NCI-H2196 treated with DMSO at 0.1 percent for 48 hours (cell line): ENCODE results near the gene TASP1.

Experiments used
- DNase-seq: peaks from one replicate; lab custom pipeline; 2025; ENCODE audit not compliant: unreplicated experiment; lab: John Stamatoyannopoulos, UW

Gene TASP1

GRCh38 chr20:13447385-13448180, 191.1 kb downstream of the TASP1 start:
- DNase-seq: no peak

- no peak for DNase-seq
Observed at GRCh38 chr20:13443690-13444089, 195.0 kb downstream of the TASP1 start.

GRCh38 chr20:13442986-13443385, 195.7 kb downstream of the TASP1 start:
- no peak for DNase-seq

- DNase-seq: no peak
Observed at GRCh38 chr20:13441388-13441787, 197.3 kb downstream of the TASP1 start.

DNA sequence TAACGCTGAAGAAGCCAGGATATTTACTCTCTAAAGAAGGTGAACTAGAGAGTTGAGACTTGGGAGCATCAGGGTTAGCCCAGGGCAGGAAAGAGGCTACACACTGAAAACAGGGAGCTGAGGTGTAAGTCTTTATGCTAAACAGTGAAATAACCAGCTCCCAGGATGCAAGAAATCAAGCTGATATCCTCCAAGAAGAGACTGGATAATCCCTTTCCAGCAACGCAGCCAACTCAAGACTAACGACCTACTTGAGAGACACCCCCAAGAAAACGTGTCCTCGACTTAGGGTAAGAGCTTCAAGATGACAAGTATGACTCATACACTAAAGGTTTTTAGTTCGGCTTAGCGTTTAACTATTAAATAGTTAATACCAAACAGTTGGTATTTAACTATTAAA, 202.2 kb downstream of the TASP1 start:
- DNase-seq: no peak

GRCh38 chr20:13432126-13432525, 206.6 kb downstream of the TASP1 start:
- no peak for DNase-seq

- no peak for DNase-seq
Observed at GRCh38 chr20:13430346-13431002, 208.3 kb downstream of the TASP1 start.

DNA sequence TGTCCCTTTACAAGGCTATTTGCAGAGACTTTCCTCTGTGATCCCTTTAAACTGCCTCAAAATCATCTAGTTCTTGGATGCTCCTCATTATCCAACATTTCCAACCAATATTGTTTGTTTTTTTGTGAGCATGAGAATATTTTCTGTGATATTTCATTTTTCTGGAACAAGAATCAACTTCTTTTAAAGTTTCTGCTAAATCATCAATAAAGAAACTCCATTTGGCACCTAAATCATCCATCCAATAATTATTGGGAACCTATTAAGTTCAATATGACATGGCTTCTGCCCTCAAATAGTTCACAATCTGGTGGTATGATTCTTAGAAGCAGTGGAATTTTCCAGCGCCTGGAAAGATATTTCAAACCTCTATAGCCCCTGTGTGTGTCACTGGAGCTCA, 210.0 kb downstream of the TASP1 start:
- DNase-seq: no peak

- DNase-seq: no peak
Observed at GRCh38 chr20:13426870-13427269, 211.9 kb downstream of the TASP1 start.

DNA sequence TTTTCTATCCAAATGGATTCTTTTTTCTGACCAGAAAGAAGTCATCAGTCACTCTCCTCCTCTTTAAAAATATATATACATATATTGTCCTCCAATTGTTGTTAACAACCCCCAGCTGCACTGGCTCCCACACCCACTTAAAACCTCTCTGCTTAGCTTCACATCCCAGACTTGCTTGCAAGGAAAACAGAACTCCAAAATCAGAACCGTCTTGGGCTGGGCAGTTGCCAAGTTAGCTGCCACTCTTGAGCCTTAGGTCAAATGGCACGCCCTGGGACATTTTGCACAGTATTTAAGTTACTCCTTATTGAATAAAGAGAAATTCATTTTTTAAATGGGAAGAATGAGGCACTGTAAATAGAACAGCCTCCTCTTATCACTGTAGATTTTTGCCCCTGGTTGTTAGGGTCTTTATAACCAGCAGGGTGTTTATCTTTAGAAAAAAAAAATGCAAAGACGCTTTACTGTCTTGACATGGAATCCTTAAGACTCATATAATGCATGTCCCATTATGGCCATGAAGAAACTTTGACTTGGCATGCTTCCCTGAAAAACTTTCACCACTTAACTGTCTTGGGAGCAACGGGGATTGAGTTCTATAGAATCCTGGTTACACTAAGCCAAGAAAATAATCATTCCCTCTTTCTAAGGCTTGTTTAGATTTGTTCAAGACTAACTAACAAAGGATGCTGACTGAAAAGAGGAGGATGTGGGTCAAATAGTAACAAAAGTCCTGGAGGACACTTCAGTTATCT, 213.2 kb downstream of the TASP1 start:
- DNase-seq: no peak

DNA sequence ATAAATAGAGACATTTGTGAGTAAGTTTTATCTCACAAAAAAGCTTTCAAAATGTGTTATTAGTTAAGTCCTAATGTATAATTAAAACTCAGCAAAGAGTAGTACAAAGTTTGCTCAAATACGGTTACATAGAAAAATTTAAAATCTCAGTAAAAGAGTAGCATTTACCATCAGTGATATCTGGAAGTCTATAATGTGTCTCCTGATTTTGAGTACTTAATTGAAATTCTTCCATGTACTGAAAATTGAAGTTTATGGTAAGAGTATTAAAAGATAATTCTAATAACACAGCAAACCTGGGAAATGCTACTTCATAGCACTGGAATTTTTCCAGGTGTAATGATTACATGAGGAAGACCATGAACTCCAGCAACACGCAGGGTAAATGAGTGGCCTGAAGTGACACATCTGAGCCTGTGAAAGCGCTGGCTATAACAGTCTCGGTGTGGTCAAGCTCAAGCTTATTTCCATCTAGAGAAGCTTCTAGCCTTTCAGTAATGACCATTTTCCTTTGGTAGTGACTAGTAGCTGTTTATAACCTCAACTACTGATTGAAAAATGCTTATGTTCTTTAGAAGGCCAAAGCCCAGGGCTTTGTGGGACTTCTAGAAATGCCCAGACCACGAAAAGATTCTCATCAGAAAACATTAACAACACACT, 214.4 kb downstream of the TASP1 start:
- no peak for DNase-seq

DNA sequence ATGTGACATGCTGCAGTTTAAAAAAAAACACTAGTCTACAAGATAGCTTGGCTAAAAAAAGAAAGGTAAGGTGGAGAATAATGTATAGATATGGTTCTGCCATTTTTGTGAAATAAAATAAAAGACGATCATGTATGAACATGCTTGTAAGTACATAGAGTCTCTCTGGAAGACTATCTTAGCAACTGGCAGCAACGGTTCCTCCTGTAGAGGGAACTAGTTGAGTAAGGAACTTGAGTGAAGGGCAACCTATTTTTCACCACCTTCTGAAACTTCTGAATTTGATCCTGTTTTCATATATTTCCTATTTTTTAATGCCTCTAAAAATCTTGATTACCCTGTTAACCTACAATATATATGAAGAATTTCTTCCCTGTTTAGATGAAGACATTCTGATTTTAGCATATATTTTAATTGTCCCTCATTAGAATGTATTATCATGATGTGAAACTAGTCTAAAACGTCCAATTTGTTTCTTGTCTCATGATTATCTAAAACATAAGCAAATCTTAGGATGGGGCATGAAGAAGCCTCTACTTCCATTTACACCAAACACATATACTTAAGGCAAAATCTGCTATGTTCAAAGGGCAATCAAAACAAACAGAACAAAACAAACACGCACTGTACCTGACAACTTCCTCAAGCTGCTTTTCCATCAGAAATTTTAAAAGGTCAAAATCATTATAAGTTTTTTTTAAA, 215.1 kb downstream of the TASP1 start:
- no peak for DNase-seq

DNA sequence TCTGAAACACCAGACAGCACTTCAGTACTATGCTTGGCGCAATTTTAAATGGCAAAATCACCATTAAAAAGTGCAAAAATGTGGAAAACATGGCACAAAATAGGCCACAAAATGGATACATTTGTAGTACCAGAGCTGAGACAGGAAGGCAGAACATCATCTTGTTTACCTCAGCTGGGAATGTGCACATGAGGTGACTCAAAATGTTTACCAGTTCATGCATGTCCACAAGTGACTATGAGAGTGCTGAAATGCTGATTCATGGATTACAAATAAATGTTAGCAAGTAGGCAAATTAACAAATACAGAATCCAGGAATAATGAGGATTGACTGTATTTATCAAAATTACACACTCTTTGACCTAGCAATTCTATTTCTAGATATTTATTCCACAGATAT, 216.1 kb downstream of the TASP1 start:
- DNase-seq: no peak

DNA sequence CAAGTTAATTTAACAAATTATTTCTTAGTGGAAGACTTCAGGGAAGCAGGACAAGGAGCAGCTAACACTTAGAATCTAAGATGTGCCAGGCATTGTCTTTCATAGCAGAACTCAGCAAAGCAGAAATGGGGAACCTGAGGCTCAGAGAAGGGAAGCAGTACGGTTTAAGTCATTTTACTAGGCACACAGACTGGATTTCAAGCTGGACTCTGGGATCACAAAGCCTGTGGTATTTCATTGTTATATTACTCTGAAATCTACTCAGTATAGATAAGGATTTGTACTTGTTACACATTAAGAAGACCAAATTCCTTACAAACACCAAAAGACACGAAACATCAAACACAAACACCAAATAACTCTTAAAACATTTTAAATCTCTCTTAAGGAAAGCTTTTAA, 218.1 kb downstream of the TASP1 start:
- DNase-seq: no peak

- DNase-seq: no peak
Observed at GRCh38 chr20:13419477-13419876, 219.3 kb downstream of the TASP1 start.

GRCh38 chr20:13418263-13419229, 220.2 kb downstream of the TASP1 start:
- no peak for DNase-seq

DNA sequence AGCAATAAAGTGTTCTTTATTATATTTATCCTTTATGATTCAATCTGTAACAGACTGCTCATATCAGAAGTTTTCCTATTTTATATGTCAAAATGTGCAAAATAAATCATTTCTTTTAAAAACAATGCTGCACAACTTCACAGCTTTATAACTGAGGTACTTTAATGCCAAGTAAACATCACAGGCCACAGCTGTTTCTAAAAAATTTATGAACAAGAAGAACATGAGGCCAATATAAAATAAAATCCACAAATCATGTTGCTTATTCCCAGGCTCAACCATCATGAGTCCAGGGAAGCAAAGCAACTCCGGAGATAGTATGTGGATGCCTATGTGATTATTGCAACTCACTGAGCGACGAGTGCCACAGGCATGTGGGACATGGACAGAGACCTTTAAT, 222.2 kb downstream of the TASP1 start:
- no peak for DNase-seq

- DNase-seq: no peak
Observed at GRCh38 chr20:13412806-13413445, 225.8 kb downstream of the TASP1 start.

- no peak for DNase-seq
Observed at GRCh38 chr20:13404293-13404692, 234.4 kb downstream of the TASP1 start.
